Neutrophil (primary cell): ENCODE measurements around the gene STK32C.
"Not testable (repeated sequence)": the region's sequence is repeated elsewhere in the genome, so short reads cannot be mapped to it uniquely, and the experiment has no call there.

Experiments used
- H3K27ac ChIP-seq: fragments of 200-600 bp; sonication (generic); 2 replicates; pipeline ENCODE4 v1.5.1; 2016; ENCODE audit warnings: mild to moderate bottlenecking, moderate library complexity
- H3K27me3 ChIP-seq: fragments of 200-600 bp; sonication (generic); 2 replicates; pipeline ENCODE4 v1.6.0; 2016; ENCODE audit warnings: mild to moderate bottlenecking
- H3K36me3 ChIP-seq: fragments of 200-600 bp; sonication (generic); 2 replicates; pipeline ENCODE4 v1.5.1; 2017
- H3K4me1 ChIP-seq, 2 experiments: fragments of 200-600 bp in 1 of 2; sonication (generic) in 1 of 2; 1 replicate in 1 of 2; 2 replicates in 1 of 2; pipeline versions ENCODE4 v1.5.1 to v1.6.1; 2013 to 2016; ENCODE audit warnings: low read depth in 1 of 2, low read length in 1 of 2, mild to moderate bottlenecking in 1 of 2, moderate library complexity in 1 of 2; ENCODE audit not compliant: control insufficient read depth in 1 of 2, insufficient read depth in 1 of 2
- H3K4me3 ChIP-seq, 2 experiments: fragments of 200-600 bp in 1 of 2; sonication (generic) in 1 of 2; 1 replicate in 1 of 2; 2 replicates in 1 of 2; pipeline ENCODE4 v1.5.1; 2013 to 2016; ENCODE audit warnings: low read depth in 1 of 2, low read length in 1 of 2, mild to moderate bottlenecking in 1 of 2, moderate library complexity in 1 of 2
- H3K9me3 ChIP-seq: fragments of 200-600 bp; sonication (generic); 2 replicates; pipeline ENCODE4 v1.5.1; 2016
- CTCF ChIP-seq: fragments of 200-600 bp; sonication (generic); IDR thresholded peaks from 2 replicates; pipeline ENCODE4 v1.5.1; 2016; ENCODE audit warnings: antibody characterized with exemption

Gene STK32C

GRCh38 chr10:132220061-132220460 lies 87.7 kb downstream of the STK32C start:
- no peaks in the 10 kb centered on the region for H3K9me3 ChIP-seq

GRCh38 chr10:132219486-132219885 lies 88.3 kb downstream of the STK32C start:
- Histone ChIP-seq H3K27me3 (no peaks in the 10 kb centered on the region), H3K36me3 (peaks cover 11% of the 10 kb centered on the region), H3K27ac (no peak overlapping the region), H3K4me1 (no peaks in the 10 kb centered on the region), H3K9me3 (no peaks in the 10 kb centered on the region), H3K4me3 (no peak overlapping the region)
- no peak for TF ChIP-seq CTCF

More at GRCh38 chr10:132220061-132220460, 87.7 kb downstream of the STK32C start:
- H3K27me3 ChIP-seq: no peaks in the 10 kb centered on the region
- peaks cover 13% of the 10 kb centered on the region for H3K36me3 ChIP-seq
- H3K27ac ChIP-seq: no peak overlapping the region
- H3K4me1 ChIP-seq: no peaks in the 10 kb centered on the region
- H3K4me3 ChIP-seq: no peak overlapping the region
- no peak for TF ChIP-seq CTCF

- not testable (repeated sequence) for H3K4me1 ChIP-seq, H3K9me3 ChIP-seq, H3K36me3 ChIP-seq, H3K27ac ChIP-seq, H3K4me3 ChIP-seq, H3K27me3 ChIP-seq
Measured at GRCh38 chr10:132216441-132216840, 91.3 kb downstream of the STK32C start.

GRCh38 chr10:132213917-132214316 lies 93.8 kb downstream of the STK32C start:
- H3K4me3 ChIP-seq: no peak overlapping the region
- H3K9me3 ChIP-seq: no peaks in the 10 kb centered on the region
- H3K36me3 ChIP-seq: no peaks in the 10 kb centered on the region
- no peak for TF ChIP-seq CTCF
- H3K4me1 ChIP-seq: no peaks in the 10 kb centered on the region
- H3K27me3 ChIP-seq: no peaks in the 10 kb centered on the region
- H3K27ac ChIP-seq: no peak overlapping the region

GRCh38 chr10:132212816-132213215 lies 94.9 kb downstream of the STK32C start:
- Histone ChIP-seq H3K4me1 (no peaks in the 10 kb centered on the region), H3K36me3 (peaks cover 5% of the 10 kb centered on the region), H3K27ac (no peak overlapping the region), H3K4me3 (no peak overlapping the region), H3K27me3 (no peaks in the 10 kb centered on the region), H3K9me3 (no peaks in the 10 kb centered on the region)
- TF ChIP-seq CTCF: no peak

GRCh38 chr10:132211246-132211645 lies 96.5 kb downstream of the STK32C start:
- H3K27me3 ChIP-seq: no peaks in the 10 kb centered on the region
- H3K27ac ChIP-seq: no peak overlapping the region
- H3K4me1 ChIP-seq: no peaks in the 10 kb centered on the region
- H3K9me3 ChIP-seq: no peaks in the 10 kb centered on the region
- TF ChIP-seq CTCF: no peak
- peaks cover 10% of the 10 kb centered on the region for H3K36me3 ChIP-seq
- H3K4me3 ChIP-seq: no peak overlapping the region
